Activated T-cell treated with anti-CD3 and anti-CD28 coated beads, Interleukin-2, amount 50 U/mL, for 4 hours (primary cell): ENCODE data around the gene PRUNE1. TPM values are rescaled to one million over a fixed set of nuclear protein-coding genes. Genes with fewer than 3 reads are reported as not detected.

ENCODE experiments used
- ATAC-seq, 2 donors: fragments of 200-7000 bp; cut with Tn5 transposase; one replicate each; pipeline ENCODE4 v1.10.0; 2021
- DNase-seq: peaks from one replicate; pipeline ENCODE4 v3.0.0-alpha.2; 2020
- H3K27me3 Mint-ChIP-seq: one replicate; pipeline ENCODE4 v1.8.0; 2021; ENCODE audit warnings: low read depth, mixed read lengths
- H3K36me3 Mint-ChIP-seq: one replicate; pipeline ENCODE4 v1.8.0; 2022; ENCODE audit warnings: mixed read lengths; ENCODE audit not compliant: insufficient read depth
- H3K4me1 Mint-ChIP-seq: one replicate; pipeline ENCODE4 v1.8.0; 2021; ENCODE audit warnings: low read depth, mixed read lengths
- H3K4me3 Mint-ChIP-seq: one replicate; pipeline ENCODE4 v1.8.0; 2021; ENCODE audit warnings: mild to moderate bottlenecking, moderate library complexity, mixed read lengths
- H3K9me3 Mint-ChIP-seq: one replicate; pipeline ENCODE4 v1.8.0; 2021; ENCODE audit warnings: mixed read lengths
- total RNA-seq, 3 donors: library from RNA; stranded (reverse); gene quantifications; one replicate each; pipeline ENCODE4 v1.2.1, GENCODE V29; 2021

The PRUNE1 gene
- total RNA-seq, 3 donors from 2014 or later = 11.0 to 13.7 (median 11.9) TPM

GRCh38 chr1:150972417-150972940 is 35.8 kb upstream of the PRUNE1 start:
- Mint-ChIP-seq H3K27me3 (no peaks in the 10 kb centered on the region), H3K4me1 (peaks cover 52% of the 10 kb centered on the region), H3K4me3 (peak overlapping the region; percentile 89), H3K9me3 (no peaks in the 10 kb centered on the region), H3K36me3 (peaks cover 11% of the 10 kb centered on the region)
- no peak for DNase-seq
- no peak for ATAC-seq

GRCh38 chr1:150973258-150973835 is 34.9 kb upstream of the PRUNE1 start:
- DNase-seq (no peak), ATAC-seq (peak; percentile 1 to 2)
- Mint-ChIP-seq H3K4me3 (peak overlapping the region; percentile 89), H3K4me1 (peaks cover 56% of the 10 kb centered on the region), H3K36me3 (peaks cover 3% of the 10 kb centered on the region), H3K27me3 (no peaks in the 10 kb centered on the region), H3K9me3 (no peaks in the 10 kb centered on the region)

- Mint-ChIP-seq H3K4me1 (peaks cover 61% of the 10 kb centered on the region), H3K27me3 (no peaks in the 10 kb centered on the region), H3K4me3 (peak overlapping the region; percentile 89), H3K9me3 (no peaks in the 10 kb centered on the region), H3K36me3 (no peaks in the 10 kb centered on the region)
- ATAC-seq = peak; percentile 54 to 56
- peak; percentile 29 for DNase-seq
Measured at GRCh38 chr1:150973836-150974579, 34.2 kb upstream of the PRUNE1 start.

GRCh38 chr1:150974580-150975478 is 33.4 kb upstream of the PRUNE1 start, which contains the start of gene CERS2:
Gene CERS2, minus strand, starts transcription at chr1:150974835. Its CDS starts 5,745 bp downstream, at chr1:150969090.
- H3K4me1 Mint-ChIP-seq = peaks cover 66% of the 10 kb centered on the region
- DNase-seq (peak; percentile 69), ATAC-seq (peak; percentile 64 to 66)
- H3K4me3 Mint-ChIP-seq = peak within 1 kb of the TSS; percentile 89
- no peaks in the 10 kb centered on the region for H3K36me3 Mint-ChIP-seq
- no peaks in the 10 kb centered on the region for H3K27me3 Mint-ChIP-seq
- no peaks in the 10 kb centered on the region for H3K9me3 Mint-ChIP-seq

GRCh38 chr1:150976401-150976821 is 31.8 kb upstream of the PRUNE1 start:
- Mint-ChIP-seq H3K4me3 (peak overlapping the region; percentile 77), H3K36me3 (no peaks in the 10 kb centered on the region), H3K4me1 (peaks cover 56% of the 10 kb centered on the region), H3K9me3 (no peaks in the 10 kb centered on the region), H3K27me3 (no peaks in the 10 kb centered on the region)
- no peak for DNase-seq
- ATAC-seq = no peak

GRCh38 chr1:150976879-150977694 is 31.2 kb upstream of the PRUNE1 start:
- no peak for ATAC-seq

GRCh38 chr1:150979092-150980056 is 28.9 kb upstream of the PRUNE1 start:
- H3K4me1 Mint-ChIP-seq = peaks cover 37% of the 10 kb centered on the region
- H3K27me3 Mint-ChIP-seq = no peaks in the 10 kb centered on the region
- peak; percentile 89 for DNase-seq
- peak overlapping the region; percentile 49 for H3K4me3 Mint-ChIP-seq
- peak; percentile 59 to 60 for ATAC-seq
- H3K36me3 Mint-ChIP-seq = no peaks in the 10 kb centered on the region
- H3K9me3 Mint-ChIP-seq = no peaks in the 10 kb centered on the region

More at GRCh38 chr1:150976879-150977694, 31.2 kb upstream of the PRUNE1 start:
- no peaks in the 10 kb centered on the region for H3K27me3 Mint-ChIP-seq
- DNase-seq = peak; percentile 62
- H3K36me3 Mint-ChIP-seq = no peaks in the 10 kb centered on the region
- H3K4me1 Mint-ChIP-seq = peaks cover 49% of the 10 kb centered on the region
- peak overlapping the region; percentile 77 for H3K4me3 Mint-ChIP-seq
- H3K9me3 Mint-ChIP-seq = no peaks in the 10 kb centered on the region

GRCh38 chr1:150981177-150981804 is 27.0 kb upstream of the PRUNE1 start:
- Mint-ChIP-seq H3K4me1 (peaks cover 27% of the 10 kb centered on the region), H3K9me3 (no peaks in the 10 kb centered on the region), H3K4me3 (no peak overlapping the region), H3K36me3 (no peaks in the 10 kb centered on the region), H3K27me3 (no peaks in the 10 kb centered on the region)
- no peak for DNase-seq
- ATAC-seq = no peak

- peaks cover 20% of the 10 kb centered on the region for H3K4me1 Mint-ChIP-seq
- no peaks in the 10 kb centered on the region for H3K9me3 Mint-ChIP-seq
- no peak for ATAC-seq
- no peak within 1 kb of the TSS for H3K4me3 Mint-ChIP-seq
- H3K36me3 Mint-ChIP-seq = no peaks in the 10 kb centered on the region
- no peaks in the 10 kb centered on the region for H3K27me3 Mint-ChIP-seq
- no peak for DNase-seq
Measured at GRCh38 chr1:150981805-150982712, 26.2 kb upstream of the PRUNE1 start, which contains the start of gene ANXA9. Gene ANXA9, plus strand, starts transcription at chr1:150982292. Its CDS starts 814 bp downstream, at chr1:150983106.

GRCh38 chr1:150985179-150985825 is 22.9 kb upstream of the PRUNE1 start:
- H3K27me3 Mint-ChIP-seq = no peaks in the 10 kb centered on the region

GRCh38 chr1:150987924-150988323 is 20.3 kb upstream of the PRUNE1 start:
- H3K4me1 Mint-ChIP-seq = no peaks in the 10 kb centered on the region
- no peak overlapping the region for H3K4me3 Mint-ChIP-seq
- DNase-seq (no peak), ATAC-seq (no peak)
- no peaks in the 10 kb centered on the region for H3K36me3 Mint-ChIP-seq
- no peaks in the 10 kb centered on the region for H3K27me3 Mint-ChIP-seq
- no peaks in the 10 kb centered on the region for H3K9me3 Mint-ChIP-seq

More at GRCh38 chr1:150985179-150985825, 22.9 kb upstream of the PRUNE1 start:
- DNase-seq = no peak
- no peaks in the 10 kb centered on the region for H3K36me3 Mint-ChIP-seq
- H3K4me1 Mint-ChIP-seq = no peaks in the 10 kb centered on the region
- no peaks in the 10 kb centered on the region for H3K9me3 Mint-ChIP-seq
- no peak overlapping the region for H3K4me3 Mint-ChIP-seq
- no peak for ATAC-seq
